Measurements from ENCODE around the gene BEST1.

The BEST1 gene

GRCh38 chr11:61916737-61917333, 33.3 kb upstream of the BEST1 start:
- DNase-seq (ENCODE audit: low read depth) = no peak

GRCh38 chr11:61917334-61918109, 32.6 kb upstream of the BEST1 start, which contains the start of gene RAB3IL1:
TSS of gene RAB3IL1 (minus strand) at chr11:61917566. CDS start at chr11:61917367, 199 bp downstream.
- DNase-seq (ENCODE audit: low read depth) = no peak

DNA sequence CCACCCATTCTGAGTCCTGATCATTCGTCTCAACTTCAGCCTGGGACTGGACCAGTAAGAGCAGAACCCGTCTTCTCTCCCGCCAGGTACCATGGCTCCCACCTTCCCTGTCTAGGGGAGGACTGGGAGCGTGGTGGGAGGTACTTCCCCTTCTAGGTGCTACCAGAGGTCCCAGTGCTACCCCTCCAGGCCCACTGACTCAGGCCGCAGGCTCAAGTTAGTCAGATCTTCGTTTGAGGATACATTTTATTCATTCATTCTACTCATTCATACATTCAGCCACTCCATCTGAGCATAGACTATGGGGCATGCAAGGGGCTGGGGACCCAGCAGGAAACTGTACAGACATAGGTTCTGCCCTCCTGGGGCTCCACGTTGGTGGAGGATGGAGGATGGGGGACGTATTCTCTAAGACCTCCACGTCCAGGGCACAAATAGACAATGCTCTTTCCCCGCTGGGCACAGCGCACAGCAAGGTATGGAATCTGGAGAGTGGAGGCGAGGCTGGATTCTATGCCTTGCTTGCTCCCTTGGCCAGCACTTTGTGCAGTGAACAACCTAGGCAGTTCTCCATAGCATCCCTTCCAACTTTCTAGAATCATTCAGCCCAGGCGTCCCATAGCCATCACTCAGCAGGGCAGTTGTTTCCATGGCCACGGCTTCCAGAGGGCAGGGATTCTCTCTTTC, 31.8 kb upstream of the BEST1 start:
- no peak for DNase-seq (ENCODE audit: low read depth)

DNA sequence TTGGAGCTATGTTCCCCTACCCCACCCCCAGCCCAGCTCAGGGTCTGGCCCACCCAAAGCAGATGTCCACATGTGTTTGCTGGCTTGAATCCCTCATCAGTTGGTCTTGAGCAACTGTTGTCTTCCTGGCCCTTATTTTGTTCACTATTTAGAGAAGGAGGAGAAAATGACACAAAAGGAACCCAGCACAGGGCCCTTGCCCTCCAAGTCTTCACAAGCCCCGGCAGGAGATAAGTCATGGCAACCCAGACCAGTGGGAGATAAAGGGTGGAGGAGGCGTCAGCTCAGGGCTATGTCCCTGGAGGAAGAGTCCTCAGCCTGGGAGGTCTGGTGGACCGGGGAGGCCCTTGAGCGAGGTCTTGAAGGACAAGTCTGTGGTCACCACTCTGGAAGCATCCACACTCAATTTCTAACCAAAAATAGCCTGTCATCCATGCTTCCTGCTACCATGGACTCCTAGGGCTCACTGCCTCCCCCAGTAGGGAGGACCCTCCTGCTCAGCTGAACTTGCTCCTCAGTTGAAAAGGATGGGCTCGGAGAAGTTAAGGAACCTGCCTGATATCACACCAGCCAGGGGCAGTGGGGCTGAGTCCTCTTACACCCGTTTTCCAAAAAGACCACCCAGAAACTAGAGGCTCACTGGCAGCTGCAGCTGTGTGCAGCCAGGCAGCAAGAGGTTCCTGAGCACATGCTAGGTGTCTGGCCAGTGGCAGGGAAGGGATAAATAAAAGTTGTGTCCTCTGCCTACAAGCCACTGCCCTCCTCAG, 31.0 kb upstream of the BEST1 start:
- DNase-seq (ENCODE audit: low read depth) = no peak

GRCh38 chr11:61919705-61920631, 30.2 kb upstream of the BEST1 start:
- no peak for DNase-seq (ENCODE audit: low read depth)

DNA sequence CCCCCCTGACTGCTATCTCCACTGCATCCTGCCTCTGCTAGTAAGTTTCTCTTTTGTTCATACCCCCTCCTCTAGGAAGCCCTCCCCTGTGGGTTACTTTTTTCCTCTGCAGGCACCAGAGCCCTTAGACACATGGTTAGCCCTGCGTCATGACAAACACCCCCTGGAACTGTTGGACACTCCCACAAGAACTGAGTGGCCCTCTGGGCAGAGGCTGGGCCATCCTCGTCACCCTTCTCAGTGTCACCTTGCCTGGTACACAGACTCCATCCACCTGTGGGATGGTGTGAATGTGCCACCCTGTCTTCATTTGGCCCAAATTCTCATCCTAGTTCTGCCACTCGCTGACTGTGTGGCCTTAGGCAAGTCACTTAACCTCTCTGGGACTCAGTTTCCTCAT, 28.7 kb upstream of the BEST1 start:
- DNase-seq (ENCODE audit: low read depth) = no peak

- no peak for DNase-seq (ENCODE audit: low read depth)
Observed at GRCh38 chr11:61922539-61922938, 27.6 kb upstream of the BEST1 start.

- no peak for DNase-seq (ENCODE audit: low read depth)
Observed at GRCh38 chr11:61923166-61924063, 26.7 kb upstream of the BEST1 start.

DNA sequence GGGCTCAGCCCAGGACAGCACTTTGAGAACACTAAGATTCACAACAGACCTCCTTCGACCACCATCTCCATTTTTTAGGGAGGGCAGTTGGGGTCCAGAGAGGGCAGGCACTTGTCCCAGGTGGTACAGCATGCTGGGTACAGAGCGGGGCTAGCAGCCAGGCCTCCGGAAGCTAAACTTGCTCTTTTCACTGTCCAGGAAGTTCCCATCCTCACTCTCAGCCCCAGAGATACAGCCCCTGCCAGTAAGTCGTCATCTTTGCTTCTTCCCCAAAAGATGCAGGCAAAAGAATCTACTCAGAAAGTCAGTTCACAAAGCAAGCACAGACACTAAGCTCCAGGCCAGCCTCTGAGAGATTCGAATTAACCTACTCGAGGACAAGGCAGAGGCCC, 26.1 kb upstream of the BEST1 start:
- no peak for DNase-seq (ENCODE audit: low read depth)

GRCh38 chr11:61925736-61926135, 24.4 kb upstream of the BEST1 start:
- DNase-seq (ENCODE audit: low read depth) = no peak

GRCh38 chr11:61926235-61926634, 23.9 kb upstream of the BEST1 start:
- DNase-seq (ENCODE audit: low read depth) = no peak

GRCh38 chr11:61927501-61927900, 22.6 kb upstream of the BEST1 start:
- no peak for DNase-seq (ENCODE audit: low read depth)

DNA sequence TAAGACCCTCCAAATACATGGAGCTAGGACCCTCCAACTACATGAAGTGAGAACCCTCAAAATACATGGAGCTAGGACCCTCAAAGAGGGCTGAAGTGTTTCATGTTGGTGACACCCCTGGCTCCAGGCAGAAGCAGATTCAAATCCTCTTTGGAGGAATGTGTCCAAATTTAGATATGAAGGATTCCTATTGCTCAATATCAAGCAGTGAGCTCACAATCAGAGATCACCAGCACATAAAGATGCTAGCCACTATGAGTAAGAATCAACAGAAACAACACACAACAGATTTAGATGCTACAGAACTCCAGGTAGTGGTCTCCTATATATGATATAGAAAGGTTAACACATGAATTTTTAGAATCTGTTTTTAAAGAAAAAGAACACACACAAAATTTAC, 21.5 kb upstream of the BEST1 start:
- no peak for DNase-seq (ENCODE audit: low read depth)

DNA sequence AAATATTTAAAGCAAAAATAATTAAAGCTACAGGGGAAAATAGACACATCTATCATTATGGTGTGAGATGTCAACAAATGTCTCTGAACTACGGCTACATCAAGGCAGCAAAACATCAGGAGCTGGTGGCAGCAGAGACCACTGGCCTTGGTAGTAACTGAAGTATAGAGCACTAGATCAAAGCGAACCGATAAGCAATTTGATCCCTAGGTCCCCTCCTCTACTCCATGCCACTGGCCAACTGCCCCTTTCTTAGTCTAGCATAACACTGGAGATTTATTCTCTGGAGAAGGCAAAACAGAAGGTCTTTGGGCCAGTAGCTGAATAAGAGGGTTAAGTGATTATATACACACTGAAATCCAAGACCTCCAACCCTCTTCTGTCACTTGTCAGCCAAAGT, 19.2 kb upstream of the BEST1 start:
- no peak for DNase-seq (ENCODE audit: low read depth)

GRCh38 chr11:61935861-61936260, 14.3 kb upstream of the BEST1 start:
- no peak for DNase-seq (ENCODE audit: low read depth)

- no peak for DNase-seq (ENCODE audit: low read depth)
Observed at GRCh38 chr11:61940466-61940865, 9.7 kb upstream of the BEST1 start.

DNA sequence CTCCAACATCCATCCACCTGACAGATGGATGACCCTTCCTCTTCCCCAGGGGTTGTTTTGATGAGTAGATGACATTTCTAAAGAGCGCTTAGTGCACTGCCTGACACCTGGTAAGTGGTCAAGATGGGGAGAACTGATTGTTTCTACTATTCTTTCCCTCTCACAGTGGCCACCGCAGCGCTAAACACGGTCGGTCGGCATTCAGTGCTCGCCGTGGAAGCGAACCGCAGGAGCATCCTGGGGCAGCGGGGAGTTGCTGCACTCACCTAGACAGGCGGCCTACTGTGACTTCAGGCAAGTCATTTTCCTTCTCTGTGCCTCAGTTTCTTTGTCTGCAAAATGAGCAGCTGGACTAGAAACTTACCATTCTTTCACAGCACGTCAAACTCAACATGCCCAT, 5.0 kb upstream of the BEST1 start:
- no peak for DNase-seq (ENCODE audit: low read depth)

- DNase-seq (ENCODE audit: low read depth) = no peak
Observed at GRCh38 chr11:61946894-61947293, 3.3 kb upstream of the BEST1 start.

- peak; percentile 35 for DNase-seq (ENCODE audit: low read depth)
Observed at GRCh38 chr11:61947486-61948210, 2.5 kb upstream of the BEST1 start.

- DNase-seq (ENCODE audit: low read depth) = no peak
Observed at GRCh38 chr11:61948505-61948904, 1.6 kb upstream of the BEST1 start.
